B cell (primary cell): ENCODE data around the gene AGAP1. TPM values are rescaled to one million over a fixed set of nuclear protein-coding genes. Genes with fewer than 3 reads are reported as not detected.

ENCODE experiments used
- ATAC-seq: fragments of 200-7000 bp; cut with Tn5 transposase; one replicate; pipeline ENCODE4 v1.10.0; 2021; ENCODE audit warnings: low read depth, mild to moderate bottlenecking, moderate number of reproducible peaks, moderate library complexity
- CTCF ChIA-PET: fragments of 350-600 bp; sonication (Branson Sonifier 250); formaldehyde crosslinking; loops from one replicate; lab custom pipeline; 2021; ENCODE audit warnings: antibody characterized with exemption, inconsistent platforms; lab: Charles Lee
- POLR2A ChIA-PET: fragments of 350-600 bp; sonication (Branson Sonifier 250); formaldehyde crosslinking; loops from one replicate; lab custom pipeline; 2021; ENCODE audit warnings: antibody characterized with exemption; lab: Charles Lee
- DNase-seq: peaks from one replicate; pipeline ENCODE4 v3.0.0; 2013
- H2AFZ ChIP-seq: 2 replicates; pipeline ENCODE4 v1.6.1; 2012; ENCODE audit warnings: mild to moderate bottlenecking, low read depth, low read length; ENCODE audit not compliant: insufficient read depth, poor library complexity, severe bottlenecking
- H3K27ac ChIP-seq, 2 donors: 1 replicate in 1 of 2; 2 replicates in 1 of 2; pipeline ENCODE4 v1.5.1; 2012 to 2013; ENCODE audit warnings: low read length in 2 of 2, mild to moderate bottlenecking in 2 of 2, moderate library complexity in 1 of 2
- H3K27me3 ChIP-seq, 4 experiments: fragments of 200-600 bp in 1 of 4; sonication (generic) in 1 of 4; replicated peaks in 1 of 4; 1 replicate in 2 of 4; 2 replicates in 2 of 4; pipeline versions ENCODE4 v1.6.1 to v1.7.0; 2013 to 2016; ENCODE audit warnings: low read length in 3 of 4, mild to moderate bottlenecking in 2 of 4, mixed read lengths in 1 of 4, moderate library complexity in 1 of 4; ENCODE audit not compliant: insufficient read depth in 4 of 4, control insufficient read depth in 3 of 4; ENCODE audit errors: control extremely low read depth in 1 of 4
- H3K36me3 ChIP-seq, 2 experiments: replicated peaks in 1 of 2; 1 replicate in 1 of 2; 2 replicates in 1 of 2; pipeline versions ENCODE4 v1.6.1 to v1.7.1; 2013; ENCODE audit warnings: low read length in 1 of 2; ENCODE audit not compliant: insufficient read depth in 2 of 2, control insufficient read depth in 1 of 2; ENCODE audit errors: control extremely low read depth in 1 of 2, extremely low read depth in 1 of 2
- H3K4me1 ChIP-seq, 2 donors: fragments of 200-600 bp in 1 of 2; sonication (generic) in 1 of 2; 1 replicate in 1 of 2; 2 replicates in 1 of 2; pipeline versions ENCODE4 v1.5.1 to v1.6.1; 2013 to 2017; ENCODE audit warnings: low read length in 2 of 2; ENCODE audit not compliant: control insufficient read depth in 2 of 2, insufficient read depth in 2 of 2
- H3K4me2 ChIP-seq: replicated peaks from 2 replicates; pipeline ENCODE3; 2012; ENCODE audit warnings: mild to moderate bottlenecking, low read depth, low read length; ENCODE audit not compliant: poor library complexity, severe bottlenecking
- H3K4me3 ChIP-seq, 5 experiments: fragments of 200-600 bp in 1 of 5; sonication (generic) in 1 of 5; 1 replicate in 3 of 5; 2 replicates in 2 of 5; pipeline versions ENCODE4 v1.5.1 to v1.7.0; 2011 to 2016; ENCODE audit warnings: low read length in 4 of 5, mild to moderate bottlenecking in 4 of 5, low read depth in 2 of 5, control low read depth in 1 of 5, moderate library complexity in 1 of 5; ENCODE audit not compliant: insufficient read depth in 1 of 5; ENCODE audit errors: control extremely low read depth in 1 of 5, extremely low read depth in 1 of 5
- H3K79me2 ChIP-seq: fragments of 200-600 bp; sonication (generic); one replicate; pipeline ENCODE4 v1.6.0; 2016; ENCODE audit warnings: low read length; ENCODE audit not compliant: control insufficient read depth, insufficient read depth
- H3K9ac ChIP-seq: fragments of 200-600 bp; sonication (generic); 2 replicates; pipeline ENCODE4 v1.6.1; 2017; ENCODE audit warnings: mild to moderate bottlenecking, low read length, moderate library complexity
- H3K9me3 ChIP-seq, 3 donors: one replicate each; pipeline versions ENCODE4 v1.6.1 to v1.7.1; 2013; ENCODE audit warnings: low read length in 2 of 3; ENCODE audit not compliant: control insufficient read depth in 2 of 3, insufficient read depth in 1 of 3; ENCODE audit errors: control extremely low read depth in 1 of 3
- H4K20me1 ChIP-seq: 2 replicates; pipeline ENCODE4 v1.6.0; 2012; ENCODE audit warnings: mild to moderate bottlenecking, low read length; ENCODE audit not compliant: insufficient read depth, control insufficient read depth, poor library complexity, severe bottlenecking
- H3K27ac Mint-ChIP-seq: one replicate; pipeline ENCODE4 v1.8.0; 2021; ENCODE audit warnings: mixed read lengths
- H3K27me3 Mint-ChIP-seq: one replicate; pipeline ENCODE4 v1.8.0; 2021; ENCODE audit warnings: mixed read lengths
- H3K4me1 Mint-ChIP-seq: one replicate; pipeline ENCODE4 v1.8.0; 2021; ENCODE audit warnings: mixed read lengths
- H3K4me3 Mint-ChIP-seq: one replicate; pipeline ENCODE4 v1.8.0; 2021; ENCODE audit warnings: mixed read lengths
- H3K9me3 Mint-ChIP-seq: one replicate; pipeline ENCODE4 v1.8.0; 2022; ENCODE audit warnings: mixed read lengths; ENCODE audit not compliant: insufficient read depth
- CTCF ChIP-seq: fragments of 200-600 bp; IDR thresholded peaks from one replicate; pipeline ENCODE4 v1.8.0; 2022; ENCODE audit warnings: antibody characterized with exemption, mild to moderate bottlenecking
- EZH2 ChIP-seq: IDR thresholded peaks from 2 replicates; pipeline ENCODE4 v1.6.1; 2012; ENCODE audit warnings: borderline replicate concordance, low read depth, mild to moderate bottlenecking, moderate library complexity, low read length; ENCODE audit not compliant: insufficient read depth, poor library complexity, severe bottlenecking
- WGBS: methylation state at CpG from one replicate; pipeline ENCODE4 v1.1.5; 2013; ENCODE audit warnings: missing lambda C conversion rate; ENCODE audit not compliant: insufficient coverage; 5-methylcytosine and 5-hydroxymethylcytosine counted together
- intact Hi-C: fragments of 100-400 bp; cut with micrococcal nuclease; formaldehyde crosslinking; loops from one replicate; pipeline ENCODE4 v1.10.0; 2022
- polyA plus RNA-seq: library from polyadenylated mRNA; depleted of rRNA; stranded (reverse); fragments of >200 nt; gene quantifications from 2 replicates; pipeline ENCODE4 v1.2.3, GENCODE V29; 2012
- total RNA-seq, 2 donors: library from RNA; stranded (reverse); fragments of 120-200 nt in 1 of 2; gene quantifications; 1 replicate in 1 of 2; 2 replicates in 1 of 2; pipeline versions ENCODE4 v1.2.3 to v1.2.4, GENCODE V29; 2013 to 2022

Gene AGAP1
- total and polyA plus RNA-seq, 2 donors (not counting 1 experiment from before 2014, with no cell fraction given) = 0.01 TPM; not detected in 1

DNA sequence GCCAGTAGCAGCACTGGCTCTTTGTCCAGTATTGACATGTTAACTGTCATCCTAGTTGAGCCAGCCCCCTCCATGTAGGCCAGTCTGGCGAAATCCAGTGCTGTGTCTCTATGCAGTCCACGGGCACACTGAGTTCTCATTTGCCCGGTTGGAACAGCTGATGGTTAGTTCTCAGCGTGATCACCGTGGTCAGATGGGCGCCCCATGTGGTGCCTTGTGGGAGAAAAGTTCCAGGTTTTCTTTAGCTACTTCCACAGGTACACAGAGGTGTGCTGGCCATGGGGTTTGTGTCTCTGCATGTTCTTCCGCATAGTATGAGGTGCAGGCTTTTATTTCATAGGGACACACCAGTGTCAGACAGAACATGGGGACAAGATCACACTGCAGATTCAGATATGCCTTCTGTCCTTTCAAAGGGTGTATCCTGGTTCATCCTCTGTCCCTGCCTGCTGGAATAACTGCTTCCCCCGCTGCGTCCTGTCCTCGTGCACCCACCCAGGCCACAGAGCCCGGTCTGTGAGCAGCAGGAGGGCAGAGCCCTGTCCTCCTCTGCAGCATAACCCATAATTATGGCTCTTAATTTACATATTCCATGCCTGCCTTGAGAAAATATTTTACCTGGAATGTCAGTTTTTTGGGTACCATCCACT, 340.3 kb downstream of the AGAP1 start:
- ATAC-seq (no peak), DNase-seq (no peak)
- no peaks in the 10 kb centered on the region for H3K79me2 ChIP-seq
- no peaks in the 10 kb centered on the region for H3K4me1 ChIP-seq
- H3K4me1 Mint-ChIP-seq = no peaks in the 10 kb centered on the region
- H2AFZ ChIP-seq = no peak overlapping the region
- H3K27ac Mint-ChIP-seq = no peak overlapping the region
- WGBS = 93% methylated on average over 11 of the region's 11 CpGs
- no peaks in the 10 kb centered on the region for H3K9me3 Mint-ChIP-seq
- H3K27me3 ChIP-seq = peaks cover 0 to 2% (median 0%) of the 10 kb centered on the region in 4 experiments
- H4K20me1 ChIP-seq = no peaks in the 10 kb centered on the region
- H3K4me2 ChIP-seq = no peak overlapping the region
- peaks cover 3% of the 10 kb centered on the region for H3K27me3 Mint-ChIP-seq
- intact Hi-C loops = no loop called here
- no peaks in the 10 kb centered on the region for H3K36me3 ChIP-seq
- H3K27ac ChIP-seq = no peak overlapping the region
- H3K9ac ChIP-seq = no peak overlapping the region
- no peak overlapping the region for H3K4me3 Mint-ChIP-seq
- TF ChIP-seq EZH2 = no peak
- no peak for TF ChIP-seq CTCF
- no peak overlapping the region for H3K4me3 ChIP-seq
- CTCF ChIA-PET = no interaction called here
- POLR2A ChIA-PET = interaction anchor here (0.6 kb wide), 1 partner anchor 19 kb away, joined by 7 read pairs; no protein-coding TSS in a partner anchor
- H3K9me3 ChIP-seq = peaks cover 0 to 4% (median 0%) of the 10 kb centered on the region in 3 donors

GRCh38 chr2:235834781-235835180, 340.9 kb downstream of the AGAP1 start:
- WGBS = 90% methylated on average over 16 of the region's 16 CpGs
- H3K4me3 ChIP-seq = no peak overlapping the region

More at GRCh38 chr2:235834781-235835180, 340.9 kb downstream of the AGAP1 start:
- ChIA-PET CTCF (no interaction called here), POLR2A (no interaction called here)
- Histone ChIP-seq H3K9me3 (peaks cover 0 to 4% (median 0%) of the 10 kb centered on the region in 3 donors), H3K27me3 (peaks cover 0 to 2% (median 0%) of the 10 kb centered on the region in 4 experiments), H3K27ac (no peak overlapping the region), H4K20me1 (no peaks in the 10 kb centered on the region), H3K79me2 (no peaks in the 10 kb centered on the region), H3K9ac (no peak overlapping the region), H3K4me2 (no peak overlapping the region), H3K36me3 (no peaks in the 10 kb centered on the region), H3K4me1 (no peaks in the 10 kb centered on the region), H2AFZ (no peak overlapping the region)
- TF ChIP-seq CTCF (no peak), EZH2 (no peak)
- DNase-seq = no peak
- intact Hi-C loops = no loop called here
- Mint-ChIP-seq H3K4me1 (no peaks in the 10 kb centered on the region), H3K4me3 (no peak overlapping the region), H3K9me3 (no peaks in the 10 kb centered on the region), H3K27ac (no peak overlapping the region), H3K27me3 (peaks cover 3% of the 10 kb centered on the region)
- ATAC-seq = no peak
